ENCODE results near the gene EHBP1.

The EHBP1 gene

GRCh38 chr2:62795341-62795740 lies 89.8 kb downstream of the EHBP1 start:
- CTCF ChIA-PET, result interaction anchor here (1.9 kb wide), 1 partner anchor 9 kb away, joined by 5 read pairs; no protein-coding TSS in a partner anchor
- H3K4me3 ChIP-seq (ENCODE audit: low read depth, low read length), result no peak overlapping the region
- no peak for TF ChIP-seq CTCF (IDR thresholded peaks at IDR 0.05; ENCODE audit: insufficient read depth, low read length, missing control alignments)
- no peak for DNase-seq (ENCODE audit: low read depth, low spot score)
- POLR2A ChIA-PET, result no interaction called here

GRCh38 chr2:62797107-62797506 lies 91.6 kb downstream of the EHBP1 start:
- ChIA-PET CTCF (interaction anchor here (1.0 to 1.9 kb wide), 4 partner anchors 9 to 384 kb away, joined by 3 to 8 read pairs (median 5); no protein-coding TSS in a partner anchor), POLR2A (no interaction called here)
- no peak overlapping the region for H3K4me3 ChIP-seq (ENCODE audit: low read depth, low read length)
- DNase-seq (ENCODE audit: low read depth, low spot score), result no peak
- TF ChIP-seq CTCF (IDR thresholded peaks at IDR 0.05; ENCODE audit: insufficient read depth, low read length, missing control alignments), result no peak

GRCh38 chr2:62800618-62801017 lies 95.1 kb downstream of the EHBP1 start:
- DNase-seq (ENCODE audit: low read depth, low spot score), result no peak
- ChIA-PET CTCF (interaction anchor here (2.1 kb wide), 1 partner anchor 344 kb away, joined by 7 read pairs; no protein-coding TSS in a partner anchor), POLR2A (no interaction called here)
- H3K4me3 ChIP-seq (ENCODE audit: low read depth, low read length), result no peak overlapping the region
- TF ChIP-seq CTCF (IDR thresholded peaks at IDR 0.05; ENCODE audit: insufficient read depth, low read length, missing control alignments), result no peak

GRCh38 chr2:62801110-62801509 lies 95.6 kb downstream of the EHBP1 start:
- TF ChIP-seq CTCF (IDR thresholded peaks at IDR 0.05; ENCODE audit: insufficient read depth, low read length, missing control alignments), result no peak
- ChIA-PET CTCF (interaction anchor here (2.1 kb wide), 1 partner anchor 344 kb away, joined by 7 read pairs; no protein-coding TSS in a partner anchor), POLR2A (no interaction called here)
- no peak for DNase-seq (ENCODE audit: low read depth, low spot score)
- no peak overlapping the region for H3K4me3 ChIP-seq (ENCODE audit: low read depth, low read length)

GRCh38 chr2:62801814-62802523 lies 96.5 kb downstream of the EHBP1 start:
- DNase-seq (ENCODE audit: low read depth, low spot score), result no peak
- POLR2A ChIA-PET, result no interaction called here
- CTCF ChIA-PET, result interaction anchor here (1.0 to 2.0 kb wide), 3 partner anchors 13 to 136 kb away, joined by 3 to 5 read pairs (median 3); no protein-coding TSS in a partner anchor
- peak; percentile 12 for TF ChIP-seq CTCF (IDR thresholded peaks at IDR 0.05; ENCODE audit: insufficient read depth, low read length, missing control alignments)
- H3K4me3 ChIP-seq (ENCODE audit: low read depth, low read length), result no peak overlapping the region

- no peak overlapping the region for H3K4me3 ChIP-seq (ENCODE audit: low read depth, low read length)
- CTCF ChIA-PET, result interaction anchor here (1.0 to 2.0 kb wide), 4 partner anchors 10 to 347 kb away, joined by 3 to 5 read pairs (median 3); no protein-coding TSS in a partner anchor
- DNase-seq (ENCODE audit: low read depth, low spot score), result no peak
- no peak for TF ChIP-seq CTCF (IDR thresholded peaks at IDR 0.05; ENCODE audit: insufficient read depth, low read length, missing control alignments)
- POLR2A ChIA-PET, result interaction anchor here (0.6 kb wide), 1 partner anchor 11 kb away, joined by 3 read pairs; no protein-coding TSS in a partner anchor
Measured at GRCh38 chr2:62803961-62804360, 98.4 kb downstream of the EHBP1 start.

Data from AG04449 (cell line).